ENCODE measurements around the gene GAREM1.
"Not testable (repeated sequence)": the region's sequence is repeated elsewhere in the genome, so short reads cannot be mapped to it uniquely, and the experiment has no call there.

Gene GAREM1

DNA sequence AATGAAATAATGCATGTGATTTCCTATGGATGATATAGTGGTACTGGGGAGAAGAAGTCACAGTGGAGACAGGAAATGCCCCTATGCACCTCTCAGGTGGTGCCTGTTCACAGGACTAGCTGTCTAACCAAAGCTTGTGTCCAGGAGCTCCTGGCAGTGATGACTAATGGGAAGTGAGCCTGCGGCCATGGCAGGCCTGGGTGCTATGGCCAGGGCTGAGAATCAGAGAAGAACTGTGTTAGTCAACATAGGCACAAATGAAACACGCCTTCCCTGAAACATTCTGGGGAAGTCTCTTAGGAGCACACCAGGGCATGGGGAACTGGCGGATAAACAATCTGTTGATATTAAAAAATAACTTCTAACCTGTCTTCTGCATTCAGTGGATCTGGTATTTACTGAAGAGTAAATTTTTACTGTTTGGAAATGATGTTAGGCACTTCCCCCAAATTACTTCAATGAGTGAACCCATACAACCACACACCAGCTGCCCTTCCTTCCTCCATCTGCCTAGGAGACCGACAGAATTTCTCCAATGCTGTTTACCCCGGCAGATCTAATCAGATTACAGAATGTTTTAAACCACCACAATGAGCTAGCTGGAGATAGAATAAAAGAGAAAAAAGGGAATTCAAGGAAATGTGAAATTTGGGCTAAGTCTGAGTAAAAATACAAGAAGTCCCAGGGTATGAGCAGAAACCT lies 213.4 kb downstream of the GAREM1 start:
- no peak for DNase-seq (ENCODE audit: low read depth)

DNA sequence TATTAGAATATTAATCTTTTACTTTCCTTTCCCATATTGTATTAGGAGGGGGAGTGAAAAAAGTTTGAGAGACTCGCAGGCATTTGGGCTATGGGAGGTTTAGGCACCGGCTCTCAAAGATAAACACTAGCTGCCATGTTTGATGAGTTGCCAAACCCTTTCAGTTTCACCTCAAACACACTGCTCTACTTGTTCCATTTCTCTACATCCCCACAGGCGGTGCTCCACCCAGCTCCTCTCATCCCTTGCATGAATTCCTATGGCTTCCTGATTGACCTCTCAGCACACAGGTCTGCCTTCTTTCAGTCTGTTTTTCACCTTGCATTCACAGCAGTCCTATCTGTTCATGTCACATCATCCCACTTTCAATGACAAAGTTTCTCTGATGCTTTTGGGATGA lies 215.1 kb downstream of the GAREM1 start:
- DNase-seq (ENCODE audit: low read depth), result no peak

DNA sequence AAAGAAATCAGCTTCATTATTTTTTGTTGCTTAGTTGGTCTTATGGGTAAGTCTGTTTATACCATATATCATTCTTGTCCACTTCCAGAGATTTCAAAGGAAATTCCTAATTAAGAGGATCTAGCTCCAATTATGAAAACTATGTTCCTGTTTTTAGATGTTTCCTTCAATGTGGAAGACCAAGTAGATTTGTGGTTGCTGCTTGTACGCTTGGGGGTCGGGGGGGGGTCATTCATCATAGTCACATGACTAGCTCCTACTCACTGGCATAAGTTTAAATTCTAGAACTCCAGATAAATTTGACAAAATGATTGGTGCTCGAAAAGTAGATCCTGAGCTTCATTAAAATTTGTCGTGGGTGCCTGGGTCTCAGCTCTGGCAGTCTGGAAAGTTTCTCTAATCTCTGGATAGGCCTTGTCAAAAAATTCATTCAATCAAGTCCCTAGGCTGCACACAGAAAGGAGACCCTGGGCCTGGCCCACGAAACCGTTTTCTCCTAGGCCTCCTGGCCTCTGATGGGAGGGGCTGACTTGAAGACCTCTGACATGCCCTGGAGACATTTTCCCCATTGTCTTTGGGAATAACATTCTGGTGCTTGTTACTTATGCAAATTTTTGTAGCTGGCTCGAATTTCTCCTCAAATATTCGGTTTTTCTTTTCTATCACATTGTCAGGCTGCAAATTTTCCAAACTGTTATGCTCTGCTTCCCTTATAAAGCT lies 218.4 kb downstream of the GAREM1 start:
- DNase-seq (ENCODE audit: low read depth), result no peak

DNA sequence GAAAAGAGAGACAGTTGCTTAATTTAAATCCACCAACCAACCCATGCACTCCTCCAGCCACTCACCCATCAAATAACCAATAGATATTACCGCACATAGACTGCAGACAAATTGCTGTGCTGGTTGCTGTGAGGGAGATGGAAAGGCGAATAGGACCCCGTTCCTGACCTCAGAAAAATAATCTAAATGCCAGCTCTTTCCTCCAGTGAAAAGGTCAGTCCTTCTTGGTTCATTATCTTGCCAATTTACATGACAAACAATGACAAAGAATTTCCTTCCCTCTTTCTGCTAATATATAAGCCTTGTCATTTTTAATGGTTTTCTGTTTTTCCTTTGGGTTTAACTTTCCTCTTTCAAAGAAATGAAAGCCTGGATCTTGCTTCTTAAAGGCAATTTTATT lies 219.2 kb downstream of the GAREM1 start:
- no peak for DNase-seq (ENCODE audit: low read depth)

DNA sequence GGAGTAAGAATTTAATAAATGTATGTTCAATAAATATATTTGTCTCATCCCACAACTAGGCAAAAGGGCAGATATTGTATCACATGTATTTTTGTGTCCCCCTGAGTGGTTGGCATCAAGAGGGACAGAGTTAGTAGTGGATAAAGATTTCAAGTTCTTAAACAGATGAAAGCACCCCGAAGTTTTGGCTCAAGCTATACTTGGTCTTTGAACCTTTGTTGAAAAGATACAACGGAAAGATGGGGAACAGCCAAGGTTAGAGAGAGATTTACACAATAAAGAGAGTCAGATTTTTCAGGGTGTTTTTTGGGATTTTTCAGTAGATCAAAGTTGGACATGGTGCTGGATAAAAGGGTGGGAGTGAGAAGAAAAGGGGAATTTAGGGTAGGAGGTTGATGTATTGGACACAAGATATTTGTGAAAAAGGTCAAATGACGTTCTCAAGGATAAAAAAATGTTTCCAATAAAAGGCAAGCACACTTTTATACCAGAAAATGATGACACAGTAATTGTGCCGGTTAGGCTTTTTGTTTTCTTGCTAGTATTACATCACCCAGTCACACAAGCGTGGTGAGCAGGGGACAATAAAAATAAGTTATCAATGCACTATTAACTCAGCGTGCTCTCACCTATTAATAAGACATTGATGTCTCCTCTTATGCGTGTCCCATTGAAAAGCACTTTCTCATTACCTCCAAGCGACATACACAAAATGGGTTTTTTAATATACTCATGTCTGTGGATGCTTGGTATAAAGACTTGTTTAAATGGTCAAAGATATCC lies 221.3 kb downstream of the GAREM1 start:
- DNase-seq (ENCODE audit: low read depth), result no peak

DNA sequence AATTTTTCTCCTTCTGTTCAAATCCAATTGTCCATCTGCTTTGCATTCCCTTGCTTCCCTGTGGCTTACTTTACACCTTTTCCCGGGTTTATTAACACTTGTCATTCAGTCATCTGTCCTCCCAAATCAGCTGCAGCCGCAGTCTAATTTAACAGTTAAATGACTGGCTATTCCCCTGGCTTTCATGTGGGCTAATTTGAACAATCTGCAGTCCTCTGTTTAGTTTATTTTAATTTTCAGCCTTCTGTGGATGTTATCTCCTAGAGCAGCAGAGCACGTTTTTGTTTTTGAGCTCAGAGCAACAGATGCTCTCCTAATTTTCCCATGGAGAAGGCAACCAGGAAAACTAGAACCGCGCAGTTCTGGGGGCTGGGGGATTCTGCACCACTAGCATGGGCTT lies 225.8 kb downstream of the GAREM1 start:
- DNase-seq (ENCODE audit: low read depth), result no peak

DNA sequence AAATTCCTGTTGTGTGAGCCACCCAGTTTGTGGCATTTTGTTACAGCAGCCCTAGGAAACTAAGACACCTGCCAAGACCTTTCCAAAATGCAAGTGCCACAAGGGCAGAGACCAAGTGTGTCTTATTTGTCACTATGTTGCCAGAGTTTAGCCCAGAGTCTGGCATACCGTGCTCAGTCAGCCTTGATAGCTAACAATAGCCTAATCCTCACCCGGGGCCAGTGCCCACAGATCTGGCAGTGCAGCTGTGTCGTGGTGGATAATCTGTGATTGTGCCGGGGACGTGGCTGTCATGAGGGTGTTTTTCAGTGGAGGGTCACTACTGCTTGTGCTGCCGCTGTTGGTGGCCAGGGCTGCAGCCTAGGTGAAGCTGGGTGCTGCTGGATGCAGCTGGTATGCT lies 227.3 kb downstream of the GAREM1 start:
- DNase-seq (ENCODE audit: low read depth), result no peak

DNA sequence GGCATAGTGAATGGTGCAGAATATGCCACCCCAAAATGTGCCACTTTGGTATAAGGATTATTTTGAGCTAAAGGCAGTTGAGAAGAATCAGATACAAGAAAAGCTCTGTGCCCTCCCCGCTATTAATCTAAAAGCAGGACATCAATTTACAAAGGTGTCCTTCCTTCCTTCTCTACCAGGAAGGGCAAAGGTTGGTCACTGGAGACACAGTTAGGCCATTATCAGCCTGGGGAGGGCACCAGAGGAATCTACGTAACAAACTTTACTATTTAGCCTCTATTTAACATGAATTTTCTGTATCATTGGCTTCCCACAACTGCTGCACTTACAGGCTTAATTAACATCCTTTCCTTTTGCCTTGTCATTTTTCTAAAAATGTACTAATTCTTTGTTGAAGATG lies 228.3 kb downstream of the GAREM1 start:
- DNase-seq (ENCODE audit: low read depth), result no peak

DNA sequence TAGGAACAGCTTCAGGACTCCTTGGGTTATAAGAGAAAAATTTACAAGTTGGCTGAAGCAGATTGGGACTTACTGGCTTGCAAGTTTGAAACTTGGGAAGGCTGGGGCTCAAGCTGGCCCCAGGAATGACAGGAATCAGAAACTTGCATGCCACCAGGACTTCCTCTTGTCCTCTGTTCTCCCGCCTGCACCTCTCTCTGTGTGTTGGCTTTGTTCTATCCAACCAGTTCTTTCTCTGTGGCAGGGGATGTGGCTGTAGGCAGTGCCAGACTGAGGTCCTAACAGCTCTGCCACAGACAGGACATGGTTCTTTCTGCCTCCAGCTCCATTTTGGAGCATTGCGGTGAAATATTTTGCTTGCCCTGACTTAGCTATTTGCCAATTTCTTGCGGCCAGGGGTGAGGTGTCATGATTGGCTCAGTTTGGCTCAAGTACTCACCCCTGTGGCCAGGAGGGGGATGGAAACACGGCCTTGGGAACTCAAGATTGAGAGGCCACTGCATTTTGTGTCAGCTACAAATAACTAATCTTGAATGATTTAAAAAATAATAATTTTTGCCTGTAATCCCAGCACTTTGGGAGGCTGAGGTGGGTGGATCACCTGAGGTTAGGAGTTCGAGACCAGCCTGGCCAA lies 231.9 kb downstream of the GAREM1 start:
- DNase-seq (ENCODE audit: low read depth), result no peak

DNA sequence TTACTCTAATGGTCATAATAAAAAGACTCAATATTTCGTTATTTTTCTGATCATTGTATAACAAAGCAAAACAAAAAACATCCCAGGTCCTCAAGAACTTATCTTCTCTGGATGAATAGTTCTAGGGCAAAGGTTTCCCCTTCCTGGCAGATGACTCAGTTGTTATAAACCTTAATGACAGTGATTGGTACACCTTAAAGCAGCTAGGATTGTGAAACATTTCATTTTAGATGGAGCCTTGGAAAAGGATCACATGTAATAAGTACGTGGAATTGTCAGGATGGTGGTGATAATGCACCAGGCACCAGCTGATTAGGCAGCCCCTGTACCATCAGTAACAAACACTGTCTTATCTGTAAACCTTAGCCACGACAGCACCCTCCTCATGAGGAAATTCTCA lies 233.6 kb downstream of the GAREM1 start:
- no peak for DNase-seq (ENCODE audit: low read depth)

DNA sequence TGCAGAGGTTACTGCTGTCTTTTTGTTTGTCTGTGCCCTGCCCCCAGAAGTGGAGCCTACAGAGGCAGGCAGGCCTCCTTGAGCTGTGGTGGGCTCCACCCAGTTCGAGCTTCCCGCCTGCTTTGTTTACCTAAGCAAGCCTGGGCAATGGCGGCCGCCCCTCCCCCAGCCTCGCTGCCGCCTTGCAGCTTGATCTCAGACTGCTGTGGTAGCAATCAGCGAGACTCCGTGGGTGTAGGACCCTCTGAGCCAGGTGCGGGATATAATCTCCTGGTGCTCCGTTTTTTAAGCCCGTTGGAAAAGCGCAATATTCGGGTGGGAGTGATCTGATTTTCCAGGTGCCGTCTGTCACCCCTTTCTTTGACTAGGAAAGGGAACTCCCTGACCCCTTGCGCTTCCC lies 237.3 kb downstream of the GAREM1 start:
- not testable (repeated sequence) for DNase-seq (ENCODE audit: low read depth)

DNA sequence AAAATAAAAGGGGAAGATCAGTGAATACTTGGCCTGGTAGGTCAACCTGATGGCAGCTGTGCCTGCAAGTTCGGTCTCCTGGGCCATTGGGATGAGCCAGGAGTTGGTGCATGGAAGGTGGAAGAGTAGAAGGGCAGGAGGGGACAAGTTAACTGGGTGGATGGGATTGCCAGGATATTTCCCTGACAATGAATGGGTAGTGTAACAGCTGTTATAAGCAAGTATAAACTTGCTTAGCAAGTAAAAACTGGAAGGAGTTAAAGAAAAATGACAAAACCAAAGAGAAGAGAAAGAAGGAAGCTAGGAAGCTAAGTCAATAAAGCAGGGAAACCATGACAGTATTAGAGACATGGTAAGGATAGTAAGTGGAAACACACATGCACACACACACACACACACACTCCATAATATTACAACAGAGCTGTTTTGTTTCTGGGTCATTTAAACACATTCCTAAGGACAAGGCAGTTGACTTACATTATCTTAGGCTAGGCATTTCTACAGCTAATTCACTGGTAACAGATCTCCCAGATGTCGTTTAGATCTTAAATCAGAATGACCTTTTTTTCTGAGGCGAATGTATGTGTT lies 251.2 kb downstream of the GAREM1 start:
- DNase-seq (ENCODE audit: low read depth), result no peak

DNA sequence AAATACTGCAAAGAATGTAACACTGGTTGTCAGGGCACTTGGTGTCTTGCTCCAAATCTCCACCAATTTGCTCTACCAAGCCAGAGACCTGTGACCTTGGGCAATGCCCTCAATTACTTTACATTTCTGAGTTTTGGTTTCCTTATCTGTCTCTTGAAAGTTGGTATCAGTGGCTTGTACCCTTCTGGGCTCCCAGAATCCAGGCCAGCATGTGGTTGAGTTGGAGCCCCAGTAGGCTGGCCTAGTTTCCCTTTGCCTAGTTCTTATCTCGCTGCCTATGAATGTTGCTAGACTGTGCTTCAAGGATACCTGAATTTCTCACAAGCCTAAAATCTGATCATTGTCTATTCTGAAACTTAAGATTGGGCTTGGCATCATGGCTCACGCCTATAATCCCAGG lies 254.3 kb downstream of the GAREM1 start:
- DNase-seq (ENCODE audit: low read depth), result no peak

DNA sequence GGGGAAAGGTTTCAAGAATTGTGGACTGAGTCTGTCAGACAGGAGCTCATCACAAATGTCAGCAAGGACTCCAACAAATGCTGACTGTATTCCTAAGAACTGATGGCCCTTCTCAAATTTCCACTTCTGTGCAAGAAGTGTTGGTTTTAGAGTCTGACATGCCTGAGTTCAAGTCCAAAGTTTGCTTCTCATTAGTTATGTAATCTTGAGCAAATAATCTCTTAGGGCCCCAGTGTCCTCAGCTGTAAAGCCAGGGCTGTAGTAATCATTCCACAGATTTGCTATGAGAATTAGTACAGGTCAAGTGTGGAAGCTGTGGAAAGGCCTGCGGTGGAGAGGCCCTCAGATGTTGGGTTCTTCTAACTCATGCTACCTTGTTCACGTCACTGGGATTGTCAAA lies 257.0 kb downstream of the GAREM1 start:
- no peak for DNase-seq (ENCODE audit: low read depth)

All from iris pigment epithelial cell (primary cell).